ENCODE results near the gene ADRM1.

ADRM1 gene

DNA sequence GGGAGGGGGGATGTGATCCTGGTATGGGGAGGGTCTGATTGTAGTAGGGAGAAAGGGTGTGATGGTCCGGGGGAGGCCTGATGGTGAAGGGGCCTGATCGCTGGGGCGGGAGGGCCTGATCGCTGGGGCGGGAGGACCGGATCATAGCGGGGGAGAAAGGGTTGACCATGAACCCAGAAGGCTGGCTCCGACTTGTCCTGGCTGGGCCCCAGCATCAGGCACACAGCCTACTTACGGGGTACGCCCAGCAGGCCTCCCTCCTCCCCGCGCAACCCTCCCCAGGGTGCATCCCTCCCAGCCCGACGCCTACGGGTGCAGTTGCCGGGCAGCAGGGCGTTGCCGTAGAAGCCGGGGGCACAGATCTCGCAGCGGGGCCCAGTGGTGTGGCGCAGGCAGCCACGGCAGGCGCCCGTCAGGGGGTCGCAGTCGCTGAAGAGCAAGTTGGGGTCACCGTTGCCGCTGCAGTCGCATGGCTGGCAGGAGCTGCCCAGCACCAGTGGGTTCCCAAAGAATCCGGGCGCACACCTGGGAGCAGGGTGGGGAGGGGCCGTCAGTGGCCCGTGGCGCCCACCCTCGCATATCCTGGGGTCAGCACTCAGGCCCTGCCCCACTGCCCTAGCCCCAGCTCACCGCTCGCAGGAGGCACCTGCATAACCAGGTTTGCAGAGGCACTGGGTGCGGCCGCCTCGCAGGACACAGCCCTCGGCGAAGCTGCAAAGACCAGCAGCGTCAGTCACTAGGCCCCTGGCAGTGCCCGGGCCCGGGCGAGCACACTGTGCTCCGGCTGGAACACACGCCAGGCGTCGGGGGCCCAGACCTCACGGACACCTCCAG, 20.6 kb downstream of the ADRM1 start:
- Histone ChIP-seq H4K20me1 (ENCODE audit: insufficient read depth, low read length) (no peaks in the 10 kb centered on the region), H3K9ac (ENCODE audit: low read length) (no peak overlapping the region), H3K27ac (ENCODE audit: low read length) (no peak overlapping the region), H3K4me3 (ENCODE audit: low read length) (no peak overlapping the region), H2AFZ (ENCODE audit: low read depth, low read length) (no peak overlapping the region), H3K27me3 (ENCODE audit: low read depth, low read length) (no peaks in the 10 kb centered on the region), H3K9me3 (ENCODE audit: insufficient read depth, low read length) (no peaks in the 10 kb centered on the region), H3K4me1 (ENCODE audit: low read length) (no peaks in the 10 kb centered on the region), H3K4me2 (ENCODE audit: low read length) (no peak overlapping the region), H3K79me2 (ENCODE audit: low read length) (no peaks in the 10 kb centered on the region), H3K36me3 (replicated peaks; ENCODE audit: low read depth, low read length) (no peaks in the 10 kb centered on the region)
- TF ChIP-seq, protein P1, sequence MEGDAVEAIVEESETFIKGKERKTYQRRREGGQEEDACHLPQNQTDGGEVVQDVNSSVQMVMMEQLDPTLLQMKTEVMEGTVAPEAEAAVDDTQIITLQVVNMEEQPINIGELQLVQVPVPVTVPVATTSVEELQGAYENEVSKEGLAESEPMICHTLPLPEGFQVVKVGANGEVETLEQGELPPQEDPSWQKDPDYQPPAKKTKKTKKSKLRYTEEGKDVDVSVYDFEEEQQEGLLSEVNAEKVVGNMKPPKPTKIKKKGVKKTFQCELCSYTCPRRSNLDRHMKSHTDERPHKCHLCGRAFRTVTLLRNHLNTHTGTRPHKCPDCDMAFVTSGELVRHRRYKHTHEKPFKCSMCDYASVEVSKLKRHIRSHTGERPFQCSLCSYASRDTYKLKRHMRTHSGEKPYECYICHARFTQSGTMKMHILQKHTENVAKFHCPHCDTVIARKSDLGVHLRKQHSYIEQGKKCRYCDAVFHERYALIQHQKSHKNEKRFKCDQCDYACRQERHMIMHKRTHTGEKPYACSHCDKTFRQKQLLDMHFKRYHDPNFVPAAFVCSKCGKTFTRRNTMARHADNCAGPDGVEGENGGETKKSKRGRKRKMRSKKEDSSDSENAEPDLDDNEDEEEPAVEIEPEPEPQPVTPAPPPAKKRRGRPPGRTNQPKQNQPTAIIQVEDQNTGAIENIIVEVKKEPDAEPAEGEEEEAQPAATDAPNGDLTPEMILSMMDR (IDR thresholded peaks at IDR 0.05; ENCODE audit: low read depth, low read length), result no peak
- TF ChIP-seq EZH2phosphoT487 (IDR thresholded peaks at IDR 0.05; ENCODE audit: low read depth), result no peak

DNA sequence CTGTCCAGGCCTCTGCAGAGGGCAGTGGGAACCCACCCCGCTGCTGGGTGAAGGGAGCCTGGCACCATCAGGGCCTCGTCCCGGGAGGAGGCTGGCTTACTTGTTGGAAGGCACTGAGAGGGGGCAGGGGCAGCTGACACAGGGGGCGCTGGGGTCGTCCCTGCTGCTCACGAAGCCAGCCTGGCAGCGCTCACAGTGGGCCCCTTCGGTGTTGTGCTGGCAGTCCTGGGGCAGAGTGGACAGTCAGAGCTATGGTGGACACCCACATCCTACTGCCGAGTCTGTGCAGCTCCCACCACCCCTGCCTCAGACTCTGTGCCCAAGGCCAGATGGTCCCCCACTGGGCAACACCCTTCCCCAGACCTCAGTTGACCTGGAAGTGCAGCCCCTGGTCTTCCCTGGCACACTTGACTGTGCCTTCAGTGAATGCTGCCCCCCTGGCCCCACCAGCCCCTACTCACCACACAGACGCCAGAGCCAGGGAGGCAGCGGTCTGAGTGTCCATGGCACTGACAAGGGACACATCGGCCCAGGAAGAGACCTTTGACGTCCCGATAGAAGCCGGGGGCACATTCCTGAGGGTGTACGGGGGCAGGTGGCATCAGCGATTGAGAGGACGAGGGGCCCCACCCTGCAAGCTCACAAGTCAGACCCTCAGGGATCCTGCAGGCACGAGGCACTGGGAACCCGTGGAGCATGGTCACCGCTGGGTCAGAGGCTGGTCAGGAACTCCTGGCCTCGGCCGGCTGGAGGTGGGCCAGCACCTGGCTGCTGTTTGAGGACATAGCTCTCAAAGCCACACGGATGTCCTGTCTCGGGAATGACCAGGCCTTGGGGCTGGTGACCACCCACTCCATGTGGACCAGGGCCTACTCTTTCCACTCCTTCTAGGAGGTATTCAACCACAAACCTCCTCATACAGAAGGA, 21.4 kb downstream of the ADRM1 start:
- TF ChIP-seq, protein P1 (IDR thresholded peaks at IDR 0.05; ENCODE audit: low read depth, low read length), result no peak
- H3K4me3 ChIP-seq (ENCODE audit: low read length), result no peak overlapping the region
- no peak overlapping the region for H3K4me2 ChIP-seq (ENCODE audit: low read length)
- no peak overlapping the region for H3K9ac ChIP-seq (ENCODE audit: low read length)
- no peaks in the 10 kb centered on the region for H3K79me2 ChIP-seq (ENCODE audit: low read length)
- H2AFZ ChIP-seq (ENCODE audit: low read depth, low read length), result no peak overlapping the region
- no peaks in the 10 kb centered on the region for H3K27me3 ChIP-seq (ENCODE audit: low read depth, low read length)
- H3K27ac ChIP-seq (ENCODE audit: low read length), result no peak overlapping the region
- no peaks in the 10 kb centered on the region for H3K36me3 ChIP-seq (replicated peaks; ENCODE audit: low read depth, low read length)
- H4K20me1 ChIP-seq (ENCODE audit: insufficient read depth, low read length), result no peaks in the 10 kb centered on the region
- no peaks in the 10 kb centered on the region for H3K9me3 ChIP-seq (ENCODE audit: insufficient read depth, low read length)
- H3K4me1 ChIP-seq (ENCODE audit: low read length), result no peaks in the 10 kb centered on the region

DNA sequence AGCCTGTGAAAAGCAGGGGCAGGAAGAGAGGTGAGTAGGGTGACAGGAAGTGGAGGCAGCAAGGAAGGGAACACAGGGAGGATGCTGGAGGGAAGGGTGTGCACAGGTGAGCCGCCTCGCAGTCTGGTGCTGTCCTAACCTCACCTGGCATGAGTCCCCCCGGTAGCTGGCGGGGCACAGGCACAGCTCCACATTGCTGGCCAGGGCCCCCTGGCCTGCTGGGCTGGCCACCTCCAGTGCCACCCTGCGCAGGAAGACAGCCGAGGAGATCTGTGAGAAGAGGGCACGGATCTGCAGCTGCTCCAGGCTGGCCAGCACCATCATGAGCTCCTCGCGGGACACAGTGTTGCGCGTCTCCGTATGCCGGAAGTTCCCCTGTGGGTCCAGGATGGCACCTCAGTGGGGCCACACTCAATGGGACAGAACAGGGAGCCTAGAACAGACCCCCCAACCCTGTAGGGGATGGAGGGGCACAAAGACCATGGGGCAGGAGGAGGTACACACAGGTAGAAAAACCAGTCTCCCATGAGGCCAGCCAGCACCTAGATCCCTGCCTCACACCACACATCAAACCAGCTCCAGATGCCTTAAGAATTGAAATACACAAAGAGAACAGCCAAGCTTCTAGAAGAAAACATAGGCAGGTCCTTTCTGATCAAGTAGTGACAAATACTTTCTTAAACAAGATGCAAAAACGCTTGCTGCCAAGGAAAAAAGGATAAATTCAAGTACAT, 22.5 kb downstream of the ADRM1 start:
- no peak for TF ChIP-seq EZH2phosphoT487 (IDR thresholded peaks at IDR 0.05; ENCODE audit: low read depth)
- TF ChIP-seq, protein P1 (IDR thresholded peaks at IDR 0.05; ENCODE audit: low read depth, low read length), result no peak
- H4K20me1 ChIP-seq (ENCODE audit: insufficient read depth, low read length), result no peaks in the 10 kb centered on the region
- no peaks in the 10 kb centered on the region for H3K4me1 ChIP-seq (ENCODE audit: low read length)
- H3K27ac ChIP-seq (ENCODE audit: low read length), result no peak overlapping the region
- H3K27me3 ChIP-seq (ENCODE audit: low read depth, low read length), result no peaks in the 10 kb centered on the region
- H2AFZ ChIP-seq (ENCODE audit: low read depth, low read length), result no peak overlapping the region
- no peaks in the 10 kb centered on the region for H3K79me2 ChIP-seq (ENCODE audit: low read length)
- H3K9ac ChIP-seq (ENCODE audit: low read length), result no peak overlapping the region
- no peaks in the 10 kb centered on the region for H3K9me3 ChIP-seq (ENCODE audit: insufficient read depth, low read length)
- no peaks in the 10 kb centered on the region for H3K36me3 ChIP-seq (replicated peaks; ENCODE audit: low read depth, low read length)
- no peak overlapping the region for H3K4me3 ChIP-seq (ENCODE audit: low read length)
- no peak overlapping the region for H3K4me2 ChIP-seq (ENCODE audit: low read length)

Data from OCI-LY3 (cell line).